A172 (cell line): ENCODE data around the gene CDK4. TPM values are rescaled to one million over a fixed set of nuclear protein-coding genes. Genes with fewer than 3 reads are reported as not detected.

Experiments used
- DNase-seq: peaks from one replicate; pipeline ENCODE4 v3.0.0-alpha.2; 2015; ENCODE audit warnings: low spot score
- total RNA-seq: library from RNA; depleted of rRNA; stranded (reverse); fragments of >200 nt; shearing (Covaris generic); gene quantifications from 2 replicates; pipeline ENCODE4 v1.2.3, GENCODE V29; 2014

Gene CDK4
- total RNA-seq, 1 experiment from 2014 or later, result 300 TPM

DNA sequence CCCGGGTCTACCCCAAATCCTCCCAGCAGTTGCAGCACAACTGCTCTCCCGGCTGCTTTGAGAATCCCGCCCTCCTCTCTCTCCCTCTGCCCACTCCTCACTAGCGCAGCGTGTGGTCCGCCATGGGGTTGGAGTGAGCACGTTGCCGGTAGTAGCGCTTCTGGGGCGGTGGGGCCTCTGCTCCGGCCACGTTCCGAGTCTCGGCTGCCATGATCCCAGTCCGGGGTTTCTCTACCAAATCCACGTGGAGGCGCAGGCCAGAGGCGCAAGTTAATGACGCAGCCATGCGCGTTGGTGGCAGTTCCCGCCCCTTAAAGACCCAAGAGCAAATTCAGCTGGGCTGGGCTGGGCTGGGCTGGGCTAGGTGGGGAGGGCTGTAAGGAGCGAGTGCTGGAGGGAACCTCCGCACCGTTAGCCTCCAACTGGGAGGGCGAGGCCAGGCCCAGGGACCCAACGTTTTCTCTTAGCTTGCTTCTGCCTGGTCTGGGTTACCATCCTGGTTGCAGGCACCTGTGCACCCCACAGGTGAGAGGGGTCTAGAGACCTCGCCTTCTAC lies 19.8 kb upstream of the CDK4 start, which contains the start of gene METTL1:
TSS of gene METTL1 (minus strand) at position 233 of the 556 bp plus-strand sequence. CDS start at position 211, 22 bp downstream.
- peak; percentile 94 for DNase-seq

DNA sequence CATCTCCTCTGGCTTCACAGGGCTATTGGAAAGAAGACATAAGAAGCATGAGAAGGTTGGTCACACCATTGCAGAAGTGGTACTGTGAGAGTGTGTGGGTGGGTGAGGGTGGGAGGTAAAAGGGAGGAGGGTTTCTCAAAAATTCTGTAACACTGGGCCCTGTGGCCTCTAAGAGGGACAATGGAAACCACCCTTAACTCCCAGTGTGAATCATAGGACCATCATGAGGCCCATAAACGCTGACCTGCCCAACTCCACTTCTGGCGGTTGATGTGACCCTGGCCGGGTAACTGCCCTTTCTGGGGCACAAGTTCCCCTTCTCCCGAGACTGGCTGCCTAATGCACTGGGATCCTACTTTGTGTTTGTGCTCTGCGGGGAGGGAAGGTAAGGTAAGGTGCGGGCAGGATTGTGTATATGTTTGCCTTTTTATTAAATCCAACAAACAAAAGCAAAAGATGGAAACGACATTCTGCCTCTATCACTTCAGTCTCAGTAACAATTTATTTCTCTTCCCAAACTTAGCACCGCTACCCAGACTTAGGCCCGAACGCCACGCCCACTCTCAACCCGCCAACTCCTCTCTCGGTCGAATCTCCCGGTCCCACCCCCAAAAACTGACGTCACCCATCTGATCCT lies 19.2 kb upstream of the CDK4 start:
- DNase-seq, result peak; percentile 90

- DNase-seq, result no peak
Measured at GRCh38 chr12:57770734-57771133, 18.6 kb upstream of the CDK4 start.

DNA sequence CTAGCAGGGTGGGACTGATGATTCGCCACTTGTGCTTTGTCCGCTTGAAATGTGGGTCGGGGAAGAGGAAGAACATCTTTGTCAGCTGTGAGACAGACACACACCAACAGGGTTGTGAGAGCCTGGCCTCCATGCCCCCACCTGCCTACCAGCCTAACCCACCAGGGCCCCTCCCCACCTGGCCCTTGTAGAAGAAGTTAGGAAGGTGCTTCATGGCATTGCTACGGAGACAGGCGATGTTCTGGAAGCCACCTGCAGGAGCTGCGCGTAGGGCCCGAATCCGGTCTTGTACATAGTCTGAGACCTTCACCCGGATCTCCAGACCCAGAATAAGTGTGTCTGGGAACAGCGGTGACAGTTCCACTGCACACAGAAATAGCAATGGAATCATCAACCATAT lies 17.5 kb upstream of the CDK4 start:
- no peak for DNase-seq

GRCh38 chr12:57767876-57768275 lies 15.8 kb upstream of the CDK4 start:
- no peak for DNase-seq

DNA sequence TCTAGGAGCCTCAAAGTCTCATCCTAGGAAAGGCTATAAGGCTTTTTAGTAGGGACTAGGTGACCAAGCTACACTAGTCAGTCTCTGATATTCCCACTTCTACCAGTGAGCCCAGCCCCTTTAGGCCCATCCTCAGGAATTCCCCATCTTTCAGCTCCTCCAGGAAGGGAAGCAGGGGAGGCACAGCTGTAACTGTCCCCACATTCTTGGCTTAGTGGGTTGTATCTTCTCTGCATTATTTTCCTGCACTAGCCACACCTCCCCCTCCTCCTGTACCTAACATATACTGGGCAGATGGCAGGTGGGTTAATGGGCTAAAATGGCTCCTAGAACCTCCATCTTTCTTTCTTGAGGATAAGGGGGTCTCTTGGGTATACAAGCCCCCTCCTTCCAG lies 15.2 kb upstream of the CDK4 start:
- no peak for DNase-seq

DNA sequence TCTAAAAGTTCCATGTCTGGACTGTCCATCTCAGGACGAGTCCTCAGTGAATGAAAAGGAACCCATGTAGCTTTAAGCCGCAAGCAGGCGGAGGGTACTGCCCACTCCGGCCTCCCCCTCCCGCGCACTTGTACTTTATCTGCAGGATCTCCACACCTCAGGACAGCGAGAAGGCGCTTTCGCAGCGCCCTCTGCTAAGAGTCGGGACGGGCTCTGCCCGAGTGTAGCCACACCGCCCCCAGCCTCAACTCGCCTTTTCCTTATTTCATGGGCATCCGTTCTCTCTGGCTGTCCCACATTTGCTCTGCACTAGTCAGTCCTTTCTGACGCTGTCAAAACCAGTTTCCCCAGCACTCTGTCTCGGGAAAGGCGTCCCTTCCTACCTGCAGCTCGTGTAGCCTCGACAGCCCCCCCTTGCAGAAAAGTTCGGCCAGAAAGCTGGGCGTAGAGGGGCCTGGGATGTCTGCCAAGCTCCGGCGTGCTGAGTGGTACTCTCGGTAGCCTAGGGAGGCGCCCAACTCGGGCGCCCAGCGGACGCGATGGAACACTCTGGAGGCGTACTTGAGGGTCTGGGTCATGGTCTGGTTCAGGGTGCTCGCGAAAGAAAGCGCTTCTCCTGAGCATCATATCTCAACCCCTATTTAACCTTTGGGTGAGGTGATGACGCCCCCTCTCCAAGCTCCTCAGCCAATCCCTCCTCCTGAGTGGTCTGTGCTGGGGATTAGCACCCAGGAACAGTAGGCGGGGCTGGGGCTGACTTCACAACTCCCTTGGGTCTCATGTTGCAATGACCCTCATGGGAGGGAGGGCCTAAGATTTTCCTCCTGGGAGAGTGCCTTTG lies 14.6 kb upstream of the CDK4 start, which contains the start of gene CYP27B1:
TSS of gene CYP27B1 (minus strand) at position 615 of the 841 bp plus-strand sequence. CDS start at position 578, 37 bp downstream.
- DNase-seq, result no peak

- no peak for DNase-seq
Measured at GRCh38 chr12:57765698-57766463, 13.8 kb upstream of the CDK4 start.

GRCh38 chr12:57765003-57765697 lies 13.0 kb upstream of the CDK4 start:
- DNase-seq, result no peak

DNA sequence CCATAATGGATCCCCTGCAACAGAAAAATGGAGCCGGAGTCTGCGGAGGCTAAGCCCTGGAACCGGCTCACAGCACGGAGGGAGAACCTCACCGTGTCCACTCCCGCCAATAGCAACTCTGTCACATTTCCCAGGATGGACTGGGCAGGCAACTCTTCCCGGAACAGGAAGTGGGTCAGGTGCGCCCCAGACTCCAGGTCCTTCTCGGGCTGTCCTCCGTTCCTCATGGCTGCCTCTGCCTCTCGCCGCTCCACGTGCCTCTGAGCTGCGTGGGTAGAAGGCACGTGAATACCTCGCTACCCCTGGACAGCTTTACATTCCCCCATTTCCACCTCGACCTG lies 12.5 kb upstream of the CDK4 start:
- no peak for DNase-seq

DNA sequence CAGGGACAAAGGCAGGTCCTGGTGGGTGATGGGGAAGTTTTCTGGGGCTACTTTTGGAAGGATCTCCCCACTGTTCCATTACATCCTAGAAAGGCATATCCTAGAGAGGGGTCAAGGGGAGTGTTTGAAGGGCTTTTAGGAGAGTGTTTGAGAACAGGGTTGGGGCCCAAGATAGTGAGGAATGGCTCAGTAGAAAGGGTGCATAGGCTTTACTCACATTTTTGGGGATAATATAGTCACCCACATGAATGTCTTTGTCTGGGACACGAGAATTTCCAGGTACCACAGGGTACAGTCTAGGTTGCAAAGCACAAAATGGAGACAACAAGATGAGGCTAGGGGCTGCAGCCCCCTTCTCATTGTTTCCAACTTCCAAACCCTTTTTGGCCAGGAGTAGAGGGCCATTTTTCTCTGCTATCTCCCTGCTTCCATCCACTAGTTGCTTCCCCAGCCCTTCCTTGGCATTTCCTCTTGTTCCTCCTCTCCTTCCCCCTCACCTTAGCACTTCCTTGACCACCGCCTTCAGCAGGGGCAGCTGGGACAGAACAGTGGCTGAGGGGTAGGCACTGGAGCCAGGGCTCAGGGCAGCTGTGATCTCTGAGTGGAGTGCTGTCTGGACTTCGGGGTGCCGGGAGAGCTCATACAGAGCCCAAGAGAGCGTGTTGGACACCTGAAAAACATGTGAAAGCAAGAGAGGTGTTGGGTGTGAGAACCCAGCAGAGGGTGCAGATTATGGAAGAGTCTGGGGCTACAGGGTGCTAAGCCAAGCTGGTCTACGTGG lies 12.0 kb upstream of the CDK4 start:
- DNase-seq, result no peak

GRCh38 chr12:57762463-57762862 lies 10.4 kb upstream of the CDK4 start:
- DNase-seq, result no peak

DNA sequence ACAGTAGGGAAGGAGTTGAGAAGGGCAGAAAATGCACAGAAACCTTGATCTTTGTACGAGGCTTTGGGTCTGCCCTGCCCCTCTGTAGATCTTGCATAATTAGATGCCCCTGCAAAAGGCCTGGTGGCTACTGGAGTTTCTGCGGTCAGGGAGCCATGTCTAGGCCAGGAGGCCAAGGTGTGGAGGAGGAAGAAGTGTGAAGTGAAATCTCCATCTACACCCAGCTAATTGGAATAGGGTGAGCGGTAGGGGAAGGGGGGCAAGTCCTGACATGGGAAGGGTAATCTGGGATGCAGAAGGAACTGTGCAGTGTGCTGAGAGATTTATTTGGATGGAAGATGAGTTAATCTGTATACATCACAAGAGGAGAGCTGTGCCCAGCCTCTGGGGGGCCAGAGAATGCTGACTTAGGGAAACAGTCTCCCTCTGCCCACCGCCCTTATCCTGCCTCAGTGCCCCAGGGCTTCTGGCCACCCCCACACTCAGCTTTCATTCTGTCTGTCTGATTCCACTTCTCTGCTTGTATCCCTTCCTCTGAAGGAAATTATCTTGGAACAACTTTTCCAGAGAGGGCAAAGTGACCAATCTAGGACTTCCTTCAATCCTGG lies 9.4 kb upstream of the CDK4 start:
- no peak for DNase-seq

- DNase-seq, result no peak
Measured at GRCh38 chr12:57760347-57760982, 8.4 kb upstream of the CDK4 start.

DNA sequence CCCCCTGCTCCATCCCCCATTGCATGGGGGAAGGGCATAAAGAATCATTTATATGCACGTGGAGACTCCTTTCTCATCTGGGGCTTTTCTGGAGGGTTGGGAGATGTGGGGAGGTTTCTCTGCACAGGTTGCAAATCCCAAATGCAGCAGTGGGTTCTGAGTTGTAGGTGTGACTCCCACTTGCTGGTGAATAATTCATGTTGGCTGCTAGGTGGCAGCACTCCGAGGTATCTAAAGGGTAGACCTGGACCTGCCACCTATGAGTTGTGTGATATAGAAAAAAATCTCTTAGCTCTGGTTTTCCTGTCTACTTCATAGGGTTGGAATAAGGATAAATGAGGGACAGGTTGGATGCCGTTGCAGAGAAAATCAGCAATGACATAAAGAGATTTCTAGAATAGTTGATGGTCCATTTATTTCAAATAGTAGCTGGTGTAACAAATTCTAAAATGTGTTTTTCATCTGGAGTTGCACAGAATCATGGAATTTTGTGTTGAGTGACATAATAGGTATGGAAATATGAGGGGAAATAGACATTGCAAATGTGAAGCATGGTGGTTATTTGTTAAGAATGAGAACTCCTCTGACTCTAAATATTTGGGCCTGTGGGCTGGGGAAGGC lies 7.4 kb upstream of the CDK4 start:
- no peak for DNase-seq

DNA sequence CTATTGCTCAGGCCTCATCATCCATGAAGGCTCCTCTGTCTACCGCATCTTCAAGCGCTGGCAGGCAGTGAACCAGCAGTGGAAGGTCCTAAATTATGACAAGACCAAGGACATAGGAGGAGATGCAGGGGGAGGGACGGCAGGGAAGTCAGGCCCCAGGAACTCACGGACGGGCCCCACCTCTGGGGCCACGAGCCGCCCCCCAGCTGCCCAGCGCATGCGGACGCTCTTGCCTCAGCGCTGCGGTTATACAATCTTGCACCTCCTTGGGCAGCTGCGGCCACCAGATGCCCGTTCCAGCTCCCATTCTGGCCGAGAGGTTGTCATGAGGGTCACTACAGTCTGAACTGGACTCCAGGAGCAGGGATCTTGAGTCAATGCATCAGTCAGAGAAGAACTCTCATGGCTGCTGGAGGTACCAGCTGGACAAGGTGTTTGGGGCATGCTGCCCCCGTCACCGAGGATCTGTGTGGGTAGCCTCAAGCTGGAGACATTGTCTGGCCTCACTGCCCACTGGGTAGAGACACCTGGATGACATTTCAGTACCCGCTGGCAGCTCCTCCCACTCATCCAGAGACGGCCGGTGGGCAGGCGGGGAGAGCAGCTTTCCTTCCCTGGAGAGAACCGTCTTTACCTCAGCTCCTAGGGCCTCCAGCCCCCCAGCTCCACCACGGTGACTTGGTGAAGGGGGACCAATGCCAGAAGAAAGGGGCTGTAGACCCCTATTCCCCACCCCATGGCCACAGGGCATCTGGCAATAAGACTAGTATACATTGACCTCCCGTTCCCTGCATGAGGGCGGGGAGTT lies 6.6 kb upstream of the CDK4 start:
- DNase-seq, result no peak

GRCh38 chr12:57757771-57758170 lies 5.7 kb upstream of the CDK4 start:
- DNase-seq, result no peak
